ENCODE measurements around the gene CABLES2. TPM values are rescaled to one million over a fixed set of nuclear protein-coding genes. Genes with fewer than 3 reads are reported as not detected.

CABLES2 gene
- total and polyA plus RNA-seq, 10 of the 15 experiments (the other 5 are each of a cell fraction or from before 2014, with no cell fraction given) = 2.2 to 14.9 (median 5.3) TPM

- ChIA-PET CTCF (no interaction called here), SMC1A (ENCODE audit: uncharacterized antibody, unreplicated experiment) (no interaction called here), POLR2A (no interaction called here), RAD21 (ENCODE audit: unreplicated experiment) (no interaction called here)
- FAIRE-seq (no peak), ATAC-seq (no peak), DNase-seq (ENCODE audit: low read depth, low spot score) (no peak)
- Histone ChIP-seq H3K9ac (ENCODE audit: control insufficient read depth, insufficient read depth, low read length) (no peak overlapping the region), H3K27me3 (replicated peaks in 1 of 2; ENCODE audit: control insufficient read depth in 2 of 2, insufficient read depth in 2 of 2, low read length in 1 of 2) (no peaks in the 10 kb centered on the region), H3K36me3 (ENCODE audit: control insufficient read depth in 2 of 2, insufficient read depth in 2 of 2, low read length in 1 of 2) (no peaks in the 10 kb centered on the region), H4K20me1 (ENCODE audit: control insufficient read depth, insufficient read depth) (no peaks in the 10 kb centered on the region), H2AFZ (ENCODE audit: control insufficient read depth, low read depth, low read length) (no peak overlapping the region), H3K4me1 (ENCODE audit: control insufficient read depth, insufficient read depth, low read length) (no peaks in the 10 kb centered on the region), H3K27ac (ENCODE audit: control insufficient read depth, insufficient read depth) (no peak overlapping the region), H3K79me2 (ENCODE audit: control insufficient read depth, insufficient read depth, low read length) (no peaks in the 10 kb centered on the region), H3K4me2 (ENCODE audit: control insufficient read depth, insufficient read depth) (no peak overlapping the region), H3K4me3 (no peak overlapping the region), H3K9me3 (replicated peaks; ENCODE audit: control insufficient read depth, insufficient read depth, low read length) (no peaks in the 10 kb centered on the region)
- no TSS peak for BruUV-seq (replicated peaks)
- TF ChIP-seq, protein P1, sequence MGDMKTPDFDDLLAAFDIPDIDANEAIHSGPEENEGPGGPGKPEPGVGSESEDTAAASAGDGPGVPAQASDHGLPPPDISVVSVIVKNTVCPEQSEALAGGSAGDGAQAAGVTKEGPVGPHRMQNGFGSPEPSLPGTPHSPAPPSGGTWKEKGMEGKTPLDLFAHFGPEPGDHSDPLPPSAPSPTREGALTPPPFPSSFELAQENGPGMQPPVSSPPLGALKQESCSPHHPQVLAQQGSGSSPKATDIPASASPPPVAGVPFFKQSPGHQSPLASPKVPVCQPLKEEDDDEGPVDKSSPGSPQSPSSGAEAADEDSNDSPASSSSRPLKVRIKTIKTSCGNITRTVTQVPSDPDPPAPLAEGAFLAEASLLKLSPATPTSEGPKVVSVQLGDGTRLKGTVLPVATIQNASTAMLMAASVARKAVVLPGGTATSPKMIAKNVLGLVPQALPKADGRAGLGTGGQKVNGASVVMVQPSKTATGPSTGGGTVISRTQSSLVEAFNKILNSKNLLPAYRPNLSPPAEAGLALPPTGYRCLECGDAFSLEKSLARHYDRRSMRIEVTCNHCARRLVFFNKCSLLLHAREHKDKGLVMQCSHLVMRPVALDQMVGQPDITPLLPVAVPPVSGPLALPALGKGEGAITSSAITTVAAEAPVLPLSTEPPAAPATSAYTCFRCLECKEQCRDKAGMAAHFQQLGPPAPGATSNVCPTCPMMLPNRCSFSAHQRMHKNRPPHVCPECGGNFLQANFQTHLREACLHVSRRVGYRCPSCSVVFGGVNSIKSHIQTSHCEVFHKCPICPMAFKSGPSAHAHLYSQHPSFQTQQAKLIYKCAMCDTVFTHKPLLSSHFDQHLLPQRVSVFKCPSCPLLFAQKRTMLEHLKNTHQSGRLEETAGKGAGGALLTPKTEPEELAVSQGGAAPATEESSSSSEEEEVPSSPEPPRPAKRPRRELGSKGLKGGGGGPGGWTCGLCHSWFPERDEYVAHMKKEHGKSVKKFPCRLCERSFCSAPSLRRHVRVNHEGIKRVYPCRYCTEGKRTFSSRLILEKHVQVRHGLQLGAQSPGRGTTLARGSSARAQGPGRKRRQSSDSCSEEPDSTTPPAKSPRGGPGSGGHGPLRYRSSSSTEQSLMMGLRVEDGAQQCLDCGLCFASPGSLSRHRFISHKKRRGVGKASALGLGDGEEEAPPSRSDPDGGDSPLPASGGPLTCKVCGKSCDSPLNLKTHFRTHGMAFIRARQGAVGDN (IDR thresholded peaks at IDR 0.05) = no peak
- intact Hi-C loops (cut with micrococcal nuclease; ENCODE audit: unreplicated experiment) = no loop called here
- WGBS (ENCODE audit: insufficient coverage, insufficient replicate concordance, low lambda C conversion rate, missing lambda C conversion rate) = 41% methylated on average over 24 of the region's 24 CpGs
- in situ Hi-C loops (cut with MboI) = no loop called here
Observed at GRCh38 chr20:62415354-62416111, 8.4 kb upstream of the CABLES2 start.
